ENCODE results near the gene CNTN5.
"Not testable (repeated sequence)": the region's sequence is repeated elsewhere in the genome, so short reads cannot be mapped to it uniquely, and the experiment has no call there.

The CNTN5 gene

GRCh38 chr11:99812516-99812915 lies 791.8 kb downstream of the CNTN5 start:
- Histone ChIP-seq H3K4me3 (ENCODE audit: low read depth, low read length) (no peak overlapping the region), H3K27ac (ENCODE audit: low read depth, low read length) (no peak overlapping the region), H2AFZ (ENCODE audit: low read length, unreplicated experiment) (no peak overlapping the region), H3K4me1 (ENCODE audit: control insufficient read depth, insufficient read depth, low read length, unreplicated experiment) (no peaks in the 10 kb centered on the region), H3K79me2 (ENCODE audit: control insufficient read depth, insufficient read depth, low read length, unreplicated experiment) (no peaks in the 10 kb centered on the region), H3K27me3 (ENCODE audit: insufficient read depth, low read length) (peaks cover 11% of the 10 kb centered on the region; the same call in 1 of the 2 replicates), H3K36me3 (ENCODE audit: insufficient read depth, low read length) (no peaks in the 10 kb centered on the region)

GRCh38 chr11:99814021-99814420 lies 793.3 kb downstream of the CNTN5 start:
- Histone ChIP-seq H2AFZ (ENCODE audit: low read length, unreplicated experiment) (no peak overlapping the region), H3K36me3 (ENCODE audit: insufficient read depth, low read length) (no peaks in the 10 kb centered on the region), H3K79me2 (ENCODE audit: control insufficient read depth, insufficient read depth, low read length, unreplicated experiment) (no peaks in the 10 kb centered on the region), H3K4me1 (ENCODE audit: control insufficient read depth, insufficient read depth, low read length, unreplicated experiment) (no peaks in the 10 kb centered on the region), H3K4me3 (ENCODE audit: low read depth, low read length) (no peak overlapping the region), H3K27ac (ENCODE audit: low read depth, low read length) (no peak overlapping the region), H3K27me3 (ENCODE audit: insufficient read depth, low read length) (no peaks in the 10 kb centered on the region)

DNA sequence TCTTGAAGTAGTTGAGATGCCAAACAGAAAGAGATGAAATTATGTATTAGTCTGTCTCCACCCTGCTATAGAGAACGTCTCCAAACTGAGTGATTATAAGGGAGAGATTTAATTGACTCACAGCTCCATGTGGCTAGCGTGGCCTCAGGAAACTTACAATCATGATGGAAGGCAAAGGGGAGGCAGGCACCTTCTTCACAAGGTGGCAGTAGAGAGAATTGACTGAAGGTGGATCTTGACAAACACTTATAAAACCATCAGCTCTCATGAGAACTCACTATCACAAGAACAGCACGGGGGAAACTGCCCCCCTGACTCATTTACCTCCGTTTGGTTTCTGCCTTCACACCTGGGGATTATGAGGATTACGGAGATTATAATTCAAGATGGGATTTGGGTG lies 794.0 kb downstream of the CNTN5 start:
- H3K27me3 ChIP-seq (ENCODE audit: insufficient read depth, low read length), result no peaks in the 10 kb centered on the region
- no peak overlapping the region for H2AFZ ChIP-seq (ENCODE audit: low read length, unreplicated experiment)
- no peak overlapping the region for H3K27ac ChIP-seq (ENCODE audit: low read depth, low read length)
- H3K79me2 ChIP-seq (ENCODE audit: control insufficient read depth, insufficient read depth, low read length, unreplicated experiment), result no peaks in the 10 kb centered on the region
- no peaks in the 10 kb centered on the region for H3K36me3 ChIP-seq (ENCODE audit: insufficient read depth, low read length)
- H3K4me3 ChIP-seq (ENCODE audit: low read depth, low read length), result no peak overlapping the region
- H3K4me1 ChIP-seq (ENCODE audit: control insufficient read depth, insufficient read depth, low read length, unreplicated experiment), result no peaks in the 10 kb centered on the region

GRCh38 chr11:99818991-99819390 lies 798.2 kb downstream of the CNTN5 start:
- Histone ChIP-seq H3K4me1 (ENCODE audit: control insufficient read depth, insufficient read depth, low read length, unreplicated experiment) (no peaks in the 10 kb centered on the region), H3K27me3 (ENCODE audit: insufficient read depth, low read length) (no peaks in the 10 kb centered on the region), H3K4me3 (ENCODE audit: low read depth, low read length) (no peak overlapping the region), H2AFZ (ENCODE audit: low read length, unreplicated experiment) (no peak overlapping the region), H3K79me2 (ENCODE audit: control insufficient read depth, insufficient read depth, low read length, unreplicated experiment) (no peaks in the 10 kb centered on the region), H3K36me3 (ENCODE audit: insufficient read depth, low read length) (no peaks in the 10 kb centered on the region), H3K27ac (ENCODE audit: low read depth, low read length) (no peak overlapping the region)

DNA sequence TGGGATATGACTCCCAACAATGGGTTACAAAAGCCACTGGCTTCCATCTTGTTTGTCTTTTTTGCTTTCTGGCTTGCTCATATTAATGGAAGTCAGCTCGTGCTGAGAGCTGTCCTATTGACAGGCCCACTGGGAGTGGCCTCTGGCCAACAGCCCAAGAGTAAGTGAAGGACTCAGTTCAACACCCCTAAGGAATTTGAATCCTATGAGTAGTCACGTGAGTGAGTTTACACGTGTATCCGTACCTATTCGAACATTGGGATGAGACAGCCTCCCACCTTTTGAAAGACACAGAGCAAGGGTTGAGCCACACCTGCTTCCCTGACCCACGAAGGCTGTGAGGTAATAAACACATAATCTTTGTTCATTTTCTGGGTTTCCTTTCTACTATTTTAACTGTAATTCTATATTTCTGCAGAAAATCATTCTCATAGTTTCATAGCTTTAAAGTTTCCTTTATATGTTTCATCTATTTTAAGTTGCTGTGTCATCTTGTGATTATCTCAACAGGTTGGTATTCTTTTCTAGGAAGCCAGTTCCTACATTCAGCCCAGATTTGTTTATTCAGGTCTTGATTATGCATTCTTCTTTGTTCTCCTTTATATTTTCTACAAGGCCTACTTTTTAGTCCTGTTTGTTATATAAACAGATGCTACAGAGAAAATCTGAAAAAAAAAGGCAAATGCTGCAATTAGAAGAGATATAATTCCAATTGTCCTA lies 802.3 kb downstream of the CNTN5 start:
- Histone ChIP-seq H3K27ac (ENCODE audit: low read depth, low read length) (no peak overlapping the region), H3K4me1 (ENCODE audit: control insufficient read depth, insufficient read depth, low read length, unreplicated experiment) (no peaks in the 10 kb centered on the region), H3K79me2 (ENCODE audit: control insufficient read depth, insufficient read depth, low read length, unreplicated experiment) (no peaks in the 10 kb centered on the region), H3K36me3 (ENCODE audit: insufficient read depth, low read length) (no peaks in the 10 kb centered on the region), H3K4me3 (ENCODE audit: low read depth, low read length) (no peak overlapping the region), H3K27me3 (ENCODE audit: insufficient read depth, low read length) (no peaks in the 10 kb centered on the region), H2AFZ (ENCODE audit: low read length, unreplicated experiment) (no peak overlapping the region)

DNA sequence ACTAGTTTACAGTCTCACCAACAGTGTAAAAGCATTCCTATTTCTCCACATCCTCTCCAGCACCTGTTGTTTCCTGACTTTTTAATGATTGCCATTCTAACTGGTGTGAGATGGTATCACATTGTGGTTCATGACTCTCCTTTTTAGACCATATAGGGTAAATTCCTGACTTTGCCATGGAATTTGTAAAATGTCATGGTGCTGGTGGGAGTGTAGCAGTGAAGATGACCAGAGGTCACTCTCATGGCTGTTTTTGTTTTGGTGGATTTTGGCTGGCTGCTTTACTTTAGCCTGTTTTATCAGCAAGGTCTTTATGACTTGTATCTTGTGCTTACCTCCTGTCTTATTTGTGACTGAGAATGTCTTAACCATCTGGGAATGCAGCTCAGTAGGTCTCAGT lies 816.0 kb downstream of the CNTN5 start:
- H3K27me3 ChIP-seq (ENCODE audit: insufficient read depth, low read length), result peaks cover 18% of the 10 kb centered on the region; the same call in 1 of the 2 replicates
- not testable (repeated sequence) for H3K79me2 ChIP-seq (ENCODE audit: control insufficient read depth, insufficient read depth, low read length, unreplicated experiment); H2AFZ ChIP-seq (ENCODE audit: low read length, unreplicated experiment); H3K27ac ChIP-seq (ENCODE audit: low read depth, low read length); H3K4me3 ChIP-seq (ENCODE audit: low read depth, low read length); H3K36me3 ChIP-seq (ENCODE audit: insufficient read depth, low read length); H3K4me1 ChIP-seq (ENCODE audit: control insufficient read depth, insufficient read depth, low read length, unreplicated experiment)

DNA sequence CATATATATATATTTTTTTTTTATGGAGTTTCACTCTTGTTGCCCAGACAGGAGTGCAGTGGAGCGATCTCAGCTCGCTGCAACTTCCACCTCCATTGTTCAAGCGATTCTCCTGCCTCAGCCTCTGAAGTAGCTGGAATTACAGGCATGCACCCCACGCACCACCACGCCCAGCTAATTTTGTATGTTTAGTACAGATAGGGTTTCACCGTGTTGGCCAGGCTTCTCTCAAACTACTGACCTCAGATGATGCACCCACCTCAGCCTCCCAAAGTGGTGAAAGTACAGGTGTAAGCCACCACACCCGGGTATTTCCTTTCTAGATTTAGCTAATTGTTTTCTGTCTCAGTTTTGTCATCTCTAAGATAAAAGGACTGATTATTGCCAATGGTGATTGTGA lies 821.1 kb downstream of the CNTN5 start:
- no peak overlapping the region for H3K27ac ChIP-seq (ENCODE audit: low read depth, low read length)
- no peaks in the 10 kb centered on the region for H3K79me2 ChIP-seq (ENCODE audit: control insufficient read depth, insufficient read depth, low read length, unreplicated experiment)
- H3K27me3 ChIP-seq (ENCODE audit: insufficient read depth, low read length), result peaks cover 8% of the 10 kb centered on the region; the same call in 1 of the 2 replicates
- H2AFZ ChIP-seq (ENCODE audit: low read length, unreplicated experiment), result no peak overlapping the region
- H3K4me1 ChIP-seq (ENCODE audit: control insufficient read depth, insufficient read depth, low read length, unreplicated experiment), result no peaks in the 10 kb centered on the region
- H3K4me3 ChIP-seq (ENCODE audit: low read depth, low read length), result no peak overlapping the region
- H3K36me3 ChIP-seq (ENCODE audit: insufficient read depth, low read length), result no peaks in the 10 kb centered on the region

GRCh38 chr11:99865951-99866350 lies 845.2 kb downstream of the CNTN5 start:
- Histone ChIP-seq H3K79me2 (ENCODE audit: control insufficient read depth, insufficient read depth, low read length, unreplicated experiment) (no peaks in the 10 kb centered on the region), H3K36me3 (ENCODE audit: insufficient read depth, low read length) (no peaks in the 10 kb centered on the region), H3K4me3 (ENCODE audit: low read depth, low read length) (no peak overlapping the region), H2AFZ (ENCODE audit: low read length, unreplicated experiment) (no peak overlapping the region), H3K27me3 (ENCODE audit: insufficient read depth, low read length) (no peaks in the 10 kb centered on the region; the same call in 1 of the 2 replicates), H3K27ac (ENCODE audit: low read depth, low read length) (no peak overlapping the region), H3K4me1 (ENCODE audit: control insufficient read depth, insufficient read depth, low read length, unreplicated experiment) (no peaks in the 10 kb centered on the region)

GRCh38 chr11:99881610-99882009 lies 860.9 kb downstream of the CNTN5 start:
- no peak overlapping the region for H3K4me3 ChIP-seq (ENCODE audit: low read depth, low read length)
- no peaks in the 10 kb centered on the region for H3K79me2 ChIP-seq (ENCODE audit: control insufficient read depth, insufficient read depth, low read length, unreplicated experiment)
- no peaks in the 10 kb centered on the region for H3K36me3 ChIP-seq (ENCODE audit: insufficient read depth, low read length)
- no peaks in the 10 kb centered on the region for H3K4me1 ChIP-seq (ENCODE audit: control insufficient read depth, insufficient read depth, low read length, unreplicated experiment)
- no peaks in the 10 kb centered on the region for H3K27me3 ChIP-seq (ENCODE audit: insufficient read depth, low read length)
- no peak overlapping the region for H3K27ac ChIP-seq (ENCODE audit: low read depth, low read length)
- H2AFZ ChIP-seq (ENCODE audit: low read length, unreplicated experiment), result no peak overlapping the region

- no peak overlapping the region for H3K27ac ChIP-seq (ENCODE audit: low read depth, low read length)
- no peak overlapping the region for H3K4me3 ChIP-seq (ENCODE audit: low read depth, low read length)
- H3K79me2 ChIP-seq (ENCODE audit: control insufficient read depth, insufficient read depth, low read length, unreplicated experiment), result no peaks in the 10 kb centered on the region
- H3K27me3 ChIP-seq (ENCODE audit: insufficient read depth, low read length), result no peaks in the 10 kb centered on the region
- H3K4me1 ChIP-seq (ENCODE audit: control insufficient read depth, insufficient read depth, low read length, unreplicated experiment), result no peaks in the 10 kb centered on the region
- H2AFZ ChIP-seq (ENCODE audit: low read length, unreplicated experiment), result no peak overlapping the region
- no peaks in the 10 kb centered on the region for H3K36me3 ChIP-seq (ENCODE audit: insufficient read depth, low read length)
These were observed 864.0 kb downstream of the CNTN5 start for GRCh38 chr11:99884750-99885149.

- Histone ChIP-seq H3K4me3 (ENCODE audit: low read depth, low read length) (no peak overlapping the region), H3K79me2 (ENCODE audit: control insufficient read depth, insufficient read depth, low read length, unreplicated experiment) (no peaks in the 10 kb centered on the region), H3K36me3 (ENCODE audit: insufficient read depth, low read length) (no peaks in the 10 kb centered on the region), H3K4me1 (ENCODE audit: control insufficient read depth, insufficient read depth, low read length, unreplicated experiment) (no peaks in the 10 kb centered on the region), H3K27ac (ENCODE audit: low read depth, low read length) (no peak overlapping the region), H3K27me3 (ENCODE audit: insufficient read depth, low read length) (no peaks in the 10 kb centered on the region), H2AFZ (ENCODE audit: low read length, unreplicated experiment) (no peak overlapping the region)
These were observed 866.7 kb downstream of the CNTN5 start for GRCh38 chr11:99887481-99887880.

Data from ACC112 (cell line).